NOMO-1 treated with dmso at 0.1 percent for 144 hours (cell line): Measurements from ENCODE around the gene CFHR2.
"Not testable (repeated sequence)": the region's sequence is repeated elsewhere in the genome, so short reads cannot be mapped to it uniquely, and the experiment has no call there.

ENCODE experiments used
- DNase-seq: peaks from one replicate; lab custom pipeline; 2025; ENCODE audit not compliant: unreplicated experiment; lab: John Stamatoyannopoulos, UW

Gene CFHR2

DNA sequence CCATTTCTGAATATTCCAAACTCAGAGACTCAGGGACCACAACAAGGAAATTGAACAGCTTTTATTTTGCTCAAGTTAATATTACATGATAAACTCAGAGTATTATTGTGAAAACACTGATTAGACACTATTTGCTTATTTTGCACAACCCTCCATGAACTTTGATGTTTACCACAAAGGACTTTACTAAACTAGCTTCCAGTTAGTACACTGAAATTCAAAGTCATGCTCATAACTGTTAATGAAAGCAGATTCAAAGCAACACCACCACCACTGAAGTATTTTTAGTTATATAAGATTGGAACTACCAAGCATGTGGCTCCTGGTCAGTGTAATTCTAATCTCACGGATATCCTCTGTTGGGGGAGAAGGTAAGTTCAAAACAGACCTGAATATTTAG, at the start of gene CFHR2:
CFHR2 (plus strand) TSS at position 171 of the 400 bp plus-strand sequence; CDS start at position 314, 143 bp downstream.
- DNase-seq: not testable (repeated sequence)

DNA sequence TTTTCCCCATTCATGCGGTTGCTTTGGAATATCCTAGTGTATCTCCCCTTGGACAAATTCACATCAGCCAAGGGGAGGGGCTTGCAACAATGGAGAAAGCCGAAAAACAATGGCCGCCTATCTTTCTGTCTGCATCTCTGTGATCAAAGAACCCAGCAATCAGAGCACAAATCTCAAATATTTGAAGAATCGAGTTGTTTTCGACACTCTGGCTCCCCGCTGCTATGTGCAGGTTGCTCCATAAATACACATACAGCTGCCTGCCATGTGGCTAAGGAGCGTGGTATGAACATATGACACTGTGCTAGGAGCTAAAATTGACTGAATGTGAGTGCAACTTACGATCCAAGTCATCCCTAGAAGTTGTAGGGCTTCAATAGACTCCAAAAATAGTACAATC, 47.2 kb upstream of the CFHR2 start:
- no peak for DNase-seq

DNA sequence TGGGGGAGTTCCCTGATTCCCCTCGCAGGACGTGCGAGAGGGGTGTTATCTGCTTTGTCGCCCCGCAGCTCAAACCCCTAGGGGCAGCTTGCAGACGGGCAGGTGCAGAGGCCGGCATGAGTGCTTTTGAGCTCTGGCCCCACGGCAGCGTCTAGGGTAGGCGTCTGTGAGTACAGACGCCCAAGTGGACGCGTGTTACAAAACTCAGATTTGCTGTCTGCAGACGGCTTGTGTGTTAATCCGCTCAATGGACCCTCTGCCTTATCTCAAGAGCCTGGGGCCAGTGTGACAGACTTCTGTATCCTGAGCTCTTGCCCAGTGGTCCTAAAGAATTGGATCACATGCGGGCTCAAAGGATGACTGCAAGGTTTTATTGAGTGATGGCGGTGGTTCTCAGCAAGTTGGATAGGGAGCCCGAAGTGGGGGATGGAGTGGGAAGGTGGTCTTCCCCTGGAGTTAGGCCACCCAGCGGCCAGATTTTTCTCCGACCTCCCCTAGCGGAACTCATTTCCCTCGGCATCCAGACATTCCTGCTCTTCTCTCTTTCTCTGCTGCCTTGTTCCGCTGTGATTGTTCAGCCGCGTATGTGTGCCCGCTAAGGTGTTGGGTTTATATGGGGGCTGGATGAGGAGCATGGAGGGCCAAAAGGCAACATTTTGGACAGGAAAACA, 46.2 kb upstream of the CFHR2 start:
- DNase-seq: no peak

DNA sequence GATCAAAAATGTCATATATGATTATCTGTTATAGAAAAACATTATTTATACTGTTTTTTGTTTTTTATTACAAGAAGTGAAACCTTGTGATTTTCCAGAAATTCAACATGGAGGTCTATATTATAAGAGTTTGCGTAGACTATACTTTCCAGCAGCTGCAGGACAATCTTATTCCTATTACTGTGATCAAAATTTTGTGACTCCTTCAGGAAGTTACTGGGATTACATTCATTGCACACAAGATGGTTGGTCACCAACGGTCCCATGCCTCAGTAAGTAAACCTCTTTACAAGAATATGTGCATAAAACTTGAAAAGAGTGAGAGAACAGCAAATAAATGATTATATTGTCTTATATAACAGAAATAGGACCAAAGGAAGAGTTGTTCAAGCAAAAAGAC, 41.2 kb upstream of the CFHR2 start:
- no peak for DNase-seq

- DNase-seq: no peak
Measured at GRCh38 chr1:196910215-196910614, 33.3 kb upstream of the CFHR2 start.

DNA sequence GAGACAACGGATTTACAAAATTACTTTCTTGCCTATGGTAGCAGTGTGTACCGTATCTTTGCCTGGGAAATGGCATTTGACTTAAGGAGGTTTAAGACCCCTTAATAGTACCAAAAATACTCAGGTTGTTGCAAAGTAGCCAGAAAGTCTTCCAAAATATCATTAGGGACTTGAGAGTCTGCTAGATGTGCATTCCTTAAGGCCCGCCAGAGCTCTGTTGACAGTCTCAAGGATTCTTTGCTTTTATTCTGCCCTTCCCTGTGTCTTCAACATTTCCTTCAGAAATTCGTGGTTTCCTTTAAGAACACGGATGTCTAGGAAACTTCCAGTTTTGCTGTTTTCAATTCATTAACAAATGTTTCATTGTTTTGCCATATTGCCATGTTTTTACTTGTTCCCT, 31.3 kb upstream of the CFHR2 start:
- not testable (repeated sequence) for DNase-seq

- not testable (repeated sequence) for DNase-seq
Measured at GRCh38 chr1:196926839-196927238, 16.7 kb upstream of the CFHR2 start.

GRCh38 chr1:196932853-196933252, 10.7 kb upstream of the CFHR2 start:
- not testable (repeated sequence) for DNase-seq

DNA sequence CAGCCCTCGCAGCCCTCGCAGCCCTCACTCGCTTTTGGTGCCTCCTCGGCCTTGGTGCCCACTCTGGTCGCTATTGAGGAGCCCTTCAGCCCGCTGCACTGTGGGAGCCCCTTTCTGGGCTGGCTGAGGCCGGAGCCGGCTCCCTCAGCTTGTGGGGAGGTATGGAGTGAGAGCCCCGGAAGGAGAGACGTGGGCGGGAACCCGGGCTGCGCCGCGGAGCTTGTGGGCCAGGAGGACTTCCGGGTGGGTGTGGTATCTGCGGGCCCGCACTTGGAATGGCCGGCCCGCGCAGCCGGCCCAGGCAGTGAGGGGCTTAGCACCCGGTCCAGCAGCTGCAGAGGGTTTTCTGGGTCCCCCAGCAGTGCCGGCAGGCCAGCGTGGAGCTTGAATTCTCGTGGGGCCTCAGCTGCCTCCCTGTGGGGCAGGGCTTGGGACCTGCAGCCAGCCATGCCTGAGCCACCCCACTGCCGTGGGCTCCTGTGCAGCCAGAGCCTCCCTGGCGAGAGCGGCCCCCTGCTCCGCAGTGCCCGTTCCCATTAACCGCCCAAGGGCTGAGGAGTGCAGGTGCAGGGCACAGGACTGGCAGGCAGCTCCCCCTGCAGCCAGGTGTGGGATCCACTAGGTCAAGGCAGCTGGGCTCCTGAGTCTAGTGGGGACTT, 9.9 kb upstream of the CFHR2 start:
- no peak for DNase-seq

GRCh38 chr1:196941474-196941873, 2.1 kb upstream of the CFHR2 start:
- not testable (repeated sequence) for DNase-seq

DNA sequence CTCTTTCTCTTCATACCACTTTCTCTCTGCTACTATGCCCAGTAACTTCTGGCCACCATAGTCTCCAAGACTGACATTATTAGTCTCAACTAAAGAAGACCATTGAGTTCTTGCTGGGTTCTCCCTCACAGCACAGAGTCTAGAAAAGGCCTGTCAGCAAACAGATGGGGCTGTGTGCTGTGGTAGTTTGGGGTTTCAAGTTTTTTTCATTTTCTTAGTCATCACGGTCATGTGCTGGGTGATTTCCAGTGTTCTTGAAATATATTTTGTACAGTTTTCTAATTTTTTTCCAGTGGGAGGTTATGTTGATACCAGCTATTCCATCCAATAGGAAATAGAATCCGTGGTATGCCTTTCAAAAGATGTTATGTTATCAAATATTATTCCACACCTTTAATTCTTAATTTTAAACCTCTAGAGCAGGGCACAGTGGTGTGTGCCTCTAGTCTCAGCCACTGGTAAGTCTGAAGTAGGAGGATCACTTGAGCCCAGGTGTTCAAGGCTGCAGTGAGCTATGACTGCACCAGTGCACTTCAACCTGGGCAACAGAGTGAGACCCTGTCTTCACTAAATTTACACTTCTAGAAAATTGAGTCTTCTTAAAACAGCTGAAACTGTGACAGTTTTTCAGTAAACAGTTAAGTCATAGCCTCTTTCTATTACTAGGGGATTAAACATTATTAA, 8.3 kb downstream of the CFHR2 start:
- no peak for DNase-seq

DNA sequence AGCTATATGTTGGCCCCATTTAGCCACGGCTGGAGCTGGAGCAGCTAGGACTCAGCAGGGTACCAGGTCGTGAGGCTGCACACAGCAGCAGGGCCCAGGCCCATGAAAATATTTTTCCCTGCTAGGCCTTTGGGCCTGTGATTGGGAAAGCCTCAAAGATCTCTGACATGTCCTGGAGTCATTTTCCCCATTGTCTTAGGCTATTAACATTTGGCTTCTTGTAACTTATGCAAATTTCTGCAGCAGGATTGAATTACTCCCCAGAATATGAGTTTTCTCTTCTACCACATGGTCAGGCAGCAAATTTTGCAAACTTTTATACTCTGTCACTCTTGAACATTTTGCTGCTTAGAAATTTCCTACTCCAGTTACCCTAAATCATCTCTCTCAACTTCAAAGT, 11.2 kb downstream of the CFHR2 start:
- no peak for DNase-seq

DNA sequence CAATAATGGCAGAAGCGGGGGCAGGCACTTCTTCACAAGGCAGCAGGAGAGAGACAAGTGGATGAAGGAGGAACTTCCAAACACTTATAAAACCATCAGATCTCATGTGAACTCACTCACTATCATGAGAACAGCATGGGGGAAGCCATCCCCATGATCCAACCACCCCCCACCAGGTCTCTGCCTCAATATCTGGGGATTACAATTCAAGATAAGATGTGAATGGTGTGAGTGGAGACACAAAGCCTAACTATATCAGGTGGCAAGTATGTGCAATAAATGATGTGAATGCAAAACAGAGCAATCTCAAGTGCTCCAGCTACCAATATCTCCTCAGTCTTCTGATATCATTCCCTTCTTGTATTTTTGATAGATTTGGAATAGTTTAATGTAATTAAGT, 12.4 kb downstream of the CFHR2 start:
- no peak for DNase-seq

- DNase-seq: no peak
Measured at GRCh38 chr1:196960854-196961253, 17.3 kb downstream of the CFHR2 start.

DNA sequence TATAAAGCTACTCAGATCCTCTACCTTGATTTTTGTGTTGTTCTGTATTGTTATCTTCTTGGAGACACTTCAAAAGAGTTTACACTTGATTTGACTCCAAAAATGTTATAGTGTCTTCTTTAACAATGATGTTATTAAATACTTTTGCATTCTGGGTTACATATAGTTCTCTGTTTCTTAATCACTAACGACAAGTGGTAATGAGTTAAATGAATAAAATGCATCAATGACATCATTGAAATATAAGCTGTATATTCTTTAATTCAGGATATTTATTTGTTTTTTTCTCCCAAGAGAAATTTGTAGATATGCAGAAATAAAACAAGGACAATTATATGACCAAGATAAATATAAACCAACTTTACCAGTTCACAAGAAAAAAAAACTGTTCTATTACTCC, 26.6 kb downstream of the CFHR2 start:
- DNase-seq: no peak

DNA sequence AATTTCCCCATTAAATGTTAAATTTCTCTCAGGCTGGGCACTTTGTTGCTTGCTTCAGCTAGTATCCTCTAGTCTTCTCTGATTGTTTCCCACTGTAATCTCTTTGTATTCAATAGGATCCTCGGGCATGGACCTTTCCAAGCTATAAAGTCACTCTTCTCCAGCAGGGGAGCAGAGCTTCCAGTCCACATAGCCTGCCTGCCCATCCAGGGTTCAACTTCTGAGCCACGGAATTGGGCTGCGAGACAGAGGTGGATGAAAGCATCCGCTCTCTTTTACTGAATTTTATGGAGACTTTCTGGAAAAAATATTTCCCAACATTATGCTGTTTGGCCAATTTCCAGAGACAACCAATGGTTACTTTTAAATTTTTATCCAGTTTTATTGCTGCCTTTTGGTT, 32.7 kb downstream of the CFHR2 start:
- no peak for DNase-seq

- DNase-seq: no peak
Measured at GRCh38 chr1:196977278-196977677, 33.7 kb downstream of the CFHR2 start, which contains the start of gene CFHR5. TSS of gene CFHR5 (plus strand) at chr1:196977556. CDS start at chr1:196977665, 109 bp downstream.

GRCh38 chr1:196980859-196981258, 37.3 kb downstream of the CFHR2 start:
- DNase-seq: no peak

DNA sequence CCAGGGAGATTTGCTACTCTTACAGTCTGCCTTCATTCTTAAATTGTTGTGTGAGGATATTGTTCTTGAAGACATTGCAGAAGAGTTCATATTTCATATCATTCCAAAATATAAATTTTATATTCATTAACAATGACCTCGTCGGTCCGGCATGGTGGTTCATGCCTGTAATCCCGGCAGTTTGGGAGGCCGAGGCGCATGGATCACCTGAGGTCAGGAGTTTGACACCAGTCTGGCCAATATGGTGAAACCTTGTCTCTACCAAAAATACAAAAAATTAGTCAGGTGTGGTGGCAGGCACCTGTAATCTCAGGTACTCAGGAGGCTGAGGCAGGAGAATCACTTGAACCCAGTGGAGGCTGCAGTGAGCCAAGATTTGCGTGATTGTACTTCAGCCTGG, 38.7 kb downstream of the CFHR2 start:
- not testable (repeated sequence) for DNase-seq

- DNase-seq: not testable (repeated sequence)
Measured at GRCh38 chr1:196991919-196992651, 48.5 kb downstream of the CFHR2 start.

- no peak for DNase-seq
Measured at GRCh38 chr1:196993916-196994315, 50.4 kb downstream of the CFHR2 start.
